ENCODE measurements around the gene FGF12. TPM values are rescaled to one million over a fixed set of nuclear protein-coding genes. Genes with fewer than 3 reads are reported as not detected.
"Not testable (repeated sequence)": the region's sequence is repeated elsewhere in the genome, so short reads cannot be mapped to it uniquely, and the experiment has no call there.

FGF12 gene
- total RNA-seq, 1 donor from 2014 or later = 7.0 TPM

- H3K9me3 ChIP-seq (ENCODE audit: low read depth) = no peaks in the 10 kb centered on the region
- peaks cover 4% of the 10 kb centered on the region for H3K4me1 ChIP-seq
- no peak overlapping the region for H3K27ac Mint-ChIP-seq
- no peaks in the 10 kb centered on the region for H3F3A ChIP-seq (ENCODE audit: low read depth)
- no peaks in the 10 kb centered on the region for H3K27me3 Mint-ChIP-seq (ENCODE audit: insufficient read depth, low read depth)
- H3K4me1 Mint-ChIP-seq = no peaks in the 10 kb centered on the region
- H2AFZ ChIP-seq (replicated peaks) = peak overlapping the region; percentile 44
- no peak overlapping the region for H3K4me3 ChIP-seq
- H3K9ac ChIP-seq = no peak overlapping the region
- no peaks in the 10 kb centered on the region for H3K36me3 ChIP-seq
- no peaks in the 10 kb centered on the region for H3K9me3 Mint-ChIP-seq
- no peaks in the 10 kb centered on the region for H4K20me1 ChIP-seq (ENCODE audit: low read depth)
- no peak overlapping the region for H3K27ac ChIP-seq
- DNase-seq (ENCODE audit: low spot score) = no peak
- TF ChIP-seq EZH2 (IDR thresholded peaks at IDR 0.05) (no peak), EZH2phosphoT487 (IDR thresholded peaks at IDR 0.05) (no peak)
- TF ChIP-seq, protein P1, sequence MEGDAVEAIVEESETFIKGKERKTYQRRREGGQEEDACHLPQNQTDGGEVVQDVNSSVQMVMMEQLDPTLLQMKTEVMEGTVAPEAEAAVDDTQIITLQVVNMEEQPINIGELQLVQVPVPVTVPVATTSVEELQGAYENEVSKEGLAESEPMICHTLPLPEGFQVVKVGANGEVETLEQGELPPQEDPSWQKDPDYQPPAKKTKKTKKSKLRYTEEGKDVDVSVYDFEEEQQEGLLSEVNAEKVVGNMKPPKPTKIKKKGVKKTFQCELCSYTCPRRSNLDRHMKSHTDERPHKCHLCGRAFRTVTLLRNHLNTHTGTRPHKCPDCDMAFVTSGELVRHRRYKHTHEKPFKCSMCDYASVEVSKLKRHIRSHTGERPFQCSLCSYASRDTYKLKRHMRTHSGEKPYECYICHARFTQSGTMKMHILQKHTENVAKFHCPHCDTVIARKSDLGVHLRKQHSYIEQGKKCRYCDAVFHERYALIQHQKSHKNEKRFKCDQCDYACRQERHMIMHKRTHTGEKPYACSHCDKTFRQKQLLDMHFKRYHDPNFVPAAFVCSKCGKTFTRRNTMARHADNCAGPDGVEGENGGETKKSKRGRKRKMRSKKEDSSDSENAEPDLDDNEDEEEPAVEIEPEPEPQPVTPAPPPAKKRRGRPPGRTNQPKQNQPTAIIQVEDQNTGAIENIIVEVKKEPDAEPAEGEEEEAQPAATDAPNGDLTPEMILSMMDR (IDR thresholded peaks at IDR 0.05) = no peak
- H3K79me2 ChIP-seq (ENCODE audit: low read depth) = no peaks in the 10 kb centered on the region
- H3K27me3 ChIP-seq = no peaks in the 10 kb centered on the region
- no peak overlapping the region for H3K4me3 Mint-ChIP-seq
- H3K36me3 Mint-ChIP-seq = no peaks in the 10 kb centered on the region
- no peak overlapping the region for H3K4me2 ChIP-seq
Measured at GRCh38 chr3:192718156-192718555, 9.2 kb downstream of the FGF12 start.

GRCh38 chr3:192715126-192715525 is 12.2 kb downstream of the FGF12 start:
- H3K27me3 Mint-ChIP-seq (ENCODE audit: insufficient read depth, low read depth) = no peaks in the 10 kb centered on the region
- Histone ChIP-seq H3K36me3 (no peaks in the 10 kb centered on the region), H2AFZ (replicated peaks) (no peak overlapping the region), H3F3A (ENCODE audit: low read depth) (no peaks in the 10 kb centered on the region), H4K20me1 (ENCODE audit: low read depth) (no peaks in the 10 kb centered on the region), H3K4me2 (no peak overlapping the region), H3K9ac (no peak overlapping the region), H3K79me2 (ENCODE audit: low read depth) (no peaks in the 10 kb centered on the region), H3K27ac (no peak overlapping the region), H3K4me3 (no peak overlapping the region), H3K9me3 (ENCODE audit: low read depth) (no peaks in the 10 kb centered on the region), H3K27me3 (no peaks in the 10 kb centered on the region), H3K4me1 (peaks cover 4% of the 10 kb centered on the region)
- H3K4me3 Mint-ChIP-seq = no peak overlapping the region
- TF ChIP-seq EZH2 (IDR thresholded peaks at IDR 0.05) = no peak
- TF ChIP-seq EZH2phosphoT487 (IDR thresholded peaks at IDR 0.05) = no peak
- TF ChIP-seq, protein P1 (IDR thresholded peaks at IDR 0.05) = no peak
- peaks cover 2% of the 10 kb centered on the region for H3K4me1 Mint-ChIP-seq
- DNase-seq (ENCODE audit: low spot score) = no peak
- H3K27ac Mint-ChIP-seq = no peak overlapping the region
- no peaks in the 10 kb centered on the region for H3K36me3 Mint-ChIP-seq
- H3K9me3 Mint-ChIP-seq = peaks cover 11% of the 10 kb centered on the region

DNA sequence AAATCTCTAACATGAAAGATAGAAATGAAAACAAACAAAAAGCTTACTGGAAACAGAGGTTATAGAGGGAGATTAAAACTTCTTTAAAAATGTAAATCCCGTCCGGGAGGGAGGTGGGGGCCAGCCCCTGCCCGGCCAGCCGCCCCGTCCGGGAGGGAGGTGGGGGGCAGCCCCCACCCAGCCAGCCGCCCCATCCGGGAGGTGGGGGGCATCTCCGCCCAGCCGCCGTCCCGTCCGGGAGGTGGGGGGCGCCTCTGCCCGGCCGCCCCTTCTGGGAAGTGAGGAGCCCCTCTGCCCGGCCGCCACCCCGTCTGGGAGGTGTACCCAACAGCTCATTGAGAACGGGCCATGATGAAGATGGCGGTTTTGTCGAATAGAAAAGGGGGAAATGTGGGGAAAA is 16.2 kb downstream of the FGF12 start:
- H3K9me3 Mint-ChIP-seq = peaks cover 13% of the 10 kb centered on the region
- not testable (repeated sequence) for H3K4me2 ChIP-seq; H3K9ac ChIP-seq; H3K36me3 Mint-ChIP-seq; H3K4me3 Mint-ChIP-seq; H3K27me3 ChIP-seq; DNase-seq (ENCODE audit: low spot score); H3F3A ChIP-seq (ENCODE audit: low read depth); H3K4me1 Mint-ChIP-seq; H3K4me3 ChIP-seq; H3K4me1 ChIP-seq; H3K9me3 ChIP-seq (ENCODE audit: low read depth); H4K20me1 ChIP-seq (ENCODE audit: low read depth); H3K79me2 ChIP-seq (ENCODE audit: low read depth); H2AFZ ChIP-seq (replicated peaks); H3K27ac Mint-ChIP-seq; H3K27ac ChIP-seq; H3K27me3 Mint-ChIP-seq (ENCODE audit: insufficient read depth, low read depth); H3K36me3 ChIP-seq

GRCh38 chr3:192710366-192710765 is 17.0 kb downstream of the FGF12 start:
- no peak overlapping the region for H3K4me3 ChIP-seq
- no peak overlapping the region for H3K4me3 Mint-ChIP-seq
- H3K36me3 Mint-ChIP-seq = no peaks in the 10 kb centered on the region

More at GRCh38 chr3:192710366-192710765, 17.0 kb downstream of the FGF12 start:
- H3K9me3 ChIP-seq (ENCODE audit: low read depth) = no peaks in the 10 kb centered on the region
- no peaks in the 10 kb centered on the region for H3K79me2 ChIP-seq (ENCODE audit: low read depth)
- H3K36me3 ChIP-seq = no peaks in the 10 kb centered on the region
- no peak overlapping the region for H3K27ac ChIP-seq
- H3K9ac ChIP-seq = no peak overlapping the region
- TF ChIP-seq, protein P1 (IDR thresholded peaks at IDR 0.05) = no peak
- TF ChIP-seq EZH2phosphoT487 (IDR thresholded peaks at IDR 0.05) = no peak
- no peak for TF ChIP-seq EZH2 (IDR thresholded peaks at IDR 0.05)
- H4K20me1 ChIP-seq (ENCODE audit: low read depth) = no peaks in the 10 kb centered on the region
- DNase-seq (ENCODE audit: low spot score) = no peak
- no peak overlapping the region for H3K27ac Mint-ChIP-seq
- no peaks in the 10 kb centered on the region for H3K4me1 ChIP-seq
- no peaks in the 10 kb centered on the region for H3K27me3 ChIP-seq
- H3F3A ChIP-seq (ENCODE audit: low read depth) = no peaks in the 10 kb centered on the region
- peaks cover 2% of the 10 kb centered on the region for H3K27me3 Mint-ChIP-seq (ENCODE audit: insufficient read depth, low read depth)
- no peak overlapping the region for H3K4me2 ChIP-seq
- H2AFZ ChIP-seq (replicated peaks) = no peak overlapping the region
- H3K4me1 Mint-ChIP-seq = peaks cover 2% of the 10 kb centered on the region
- H3K9me3 Mint-ChIP-seq = peaks cover 13% of the 10 kb centered on the region
